HL-60 (cell line): ENCODE measurements around the gene GPR155.

Experiments used
- DNase-seq, 2 experiments: peaks; one replicate each; pipeline ENCODE4 v3.0.0-alpha.2; 2010 to 2020; ENCODE audit warnings: low read depth in 1 of 2, low spot score in 1 of 2
- H3K27ac ChIP-seq: fragments of 250-450 bp; sonication (Bioruptor Pico); replicated peaks from 2 replicates; pipeline ENCODE4 v1.5.1; 2020; ENCODE audit warnings: mild to moderate bottlenecking, moderate library complexity
- H3K27me3 ChIP-seq: fragments of 250-450 bp; sonication (Bioruptor Pico); 2 replicates; pipeline ENCODE4 v1.5.1; 2021; ENCODE audit warnings: mild to moderate bottlenecking, moderate library complexity; ENCODE audit not compliant: insufficient read depth, poor library complexity, severe bottlenecking
- H3K4me3 ChIP-seq: replicated peaks from 2 replicates; pipeline ENCODE4 v1.5.1; 2011; ENCODE audit warnings: mild to moderate bottlenecking, control low read depth, low read length; ENCODE audit not compliant: insufficient read depth
- GABPA ChIP-seq: IDR thresholded peaks from 2 replicates; pipeline ENCODE4 v1.6.1; 2012; ENCODE audit warnings: low read depth
- POLR2AphosphoS5 ChIP-seq: IDR thresholded peaks from 2 replicates; pipeline ENCODE4 v1.6.1; 2012; ENCODE audit warnings: low read depth
- REST ChIP-seq: IDR thresholded peaks from 2 replicates; pipeline ENCODE4 v1.6.1; 2012; ENCODE audit warnings: low read depth; ENCODE audit not compliant: insufficient replicate concordance
- SPI1 ChIP-seq: IDR thresholded peaks from 2 replicates; pipeline ENCODE4 v1.6.1; 2012; ENCODE audit warnings: low read depth, mild to moderate bottlenecking, borderline replicate concordance
- TF ChIP-seq, protein P1 (sequence below): IDR thresholded peaks from one replicate; pipeline ENCODE4 v1.5.1; 2011; ENCODE audit warnings: low read length, control low read depth, inconsistent platforms; ENCODE audit not compliant: insufficient read depth

GPR155 gene

GRCh38 chr2:174512345-174512744 is 25.5 kb upstream of the GPR155 start:
- no peak for TF ChIP-seq REST
- no peak for TF ChIP-seq POLR2AphosphoS5
- no peak for TF ChIP-seq GABPA
- TF ChIP-seq, protein P1, sequence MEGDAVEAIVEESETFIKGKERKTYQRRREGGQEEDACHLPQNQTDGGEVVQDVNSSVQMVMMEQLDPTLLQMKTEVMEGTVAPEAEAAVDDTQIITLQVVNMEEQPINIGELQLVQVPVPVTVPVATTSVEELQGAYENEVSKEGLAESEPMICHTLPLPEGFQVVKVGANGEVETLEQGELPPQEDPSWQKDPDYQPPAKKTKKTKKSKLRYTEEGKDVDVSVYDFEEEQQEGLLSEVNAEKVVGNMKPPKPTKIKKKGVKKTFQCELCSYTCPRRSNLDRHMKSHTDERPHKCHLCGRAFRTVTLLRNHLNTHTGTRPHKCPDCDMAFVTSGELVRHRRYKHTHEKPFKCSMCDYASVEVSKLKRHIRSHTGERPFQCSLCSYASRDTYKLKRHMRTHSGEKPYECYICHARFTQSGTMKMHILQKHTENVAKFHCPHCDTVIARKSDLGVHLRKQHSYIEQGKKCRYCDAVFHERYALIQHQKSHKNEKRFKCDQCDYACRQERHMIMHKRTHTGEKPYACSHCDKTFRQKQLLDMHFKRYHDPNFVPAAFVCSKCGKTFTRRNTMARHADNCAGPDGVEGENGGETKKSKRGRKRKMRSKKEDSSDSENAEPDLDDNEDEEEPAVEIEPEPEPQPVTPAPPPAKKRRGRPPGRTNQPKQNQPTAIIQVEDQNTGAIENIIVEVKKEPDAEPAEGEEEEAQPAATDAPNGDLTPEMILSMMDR: no peak
- TF ChIP-seq SPI1: no peak

GRCh38 chr2:174511580-174512260 is 24.9 kb upstream of the GPR155 start:
- TF ChIP-seq, protein P1: no peak
- DNase-seq: no peak
- H3K27ac ChIP-seq: no peak overlapping the region
- no peaks in the 10 kb centered on the region for H3K27me3 ChIP-seq
- no peak overlapping the region for H3K4me3 ChIP-seq

More at GRCh38 chr2:174512345-174512744, 25.5 kb upstream of the GPR155 start:
- DNase-seq: no peak
- Histone ChIP-seq H3K4me3 (no peak overlapping the region), H3K27ac (no peak overlapping the region), H3K27me3 (no peaks in the 10 kb centered on the region)

DNA sequence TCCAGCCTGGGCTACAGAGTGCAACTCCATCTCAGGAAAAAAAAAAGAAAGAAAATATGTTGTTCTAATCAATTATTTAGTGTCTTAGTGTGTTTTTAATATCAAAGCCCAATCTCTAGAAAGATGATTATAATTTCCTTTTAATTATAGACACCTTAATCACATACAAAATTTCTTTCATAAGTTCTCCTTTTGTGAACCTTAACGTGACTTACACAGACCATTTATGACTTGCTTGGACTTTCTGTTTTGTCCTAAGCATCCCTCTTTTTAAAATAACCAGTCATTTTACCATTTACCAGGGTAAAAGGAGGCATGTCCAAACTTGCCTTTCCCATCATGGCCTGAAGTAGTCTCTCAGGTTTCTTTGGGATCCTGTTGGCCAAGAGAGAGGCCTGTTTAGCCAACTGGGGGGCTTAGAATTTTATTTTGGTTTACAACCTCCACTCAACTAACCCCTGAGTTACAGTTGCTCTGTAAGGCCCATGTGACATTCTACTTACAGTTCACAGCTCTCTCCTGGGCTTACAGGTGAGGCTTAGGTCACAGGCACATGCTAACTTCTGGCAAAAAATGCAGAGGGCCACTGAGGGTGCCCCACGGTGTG is 23.9 kb upstream of the GPR155 start:
- Histone ChIP-seq H3K4me3 (no peak overlapping the region), H3K27me3 (no peaks in the 10 kb centered on the region), H3K27ac (no peak overlapping the region)
- TF ChIP-seq, protein P1: no peak
- TF ChIP-seq GABPA: no peak
- TF ChIP-seq REST: no peak
- TF ChIP-seq POLR2AphosphoS5: no peak
- TF ChIP-seq SPI1: no peak
- DNase-seq: no peak
